GM18868 (cell line): ENCODE data around the gene HSD17B14.
"Not testable (repeated sequence)": the region's sequence is repeated elsewhere in the genome, so short reads cannot be mapped to it uniquely, and the experiment has no call there.

Experiments
- ATAC-seq: cut with Tn5 transposase; IDR thresholded peaks from one replicate; pipeline ENCODE4 v1.9.1; 2021; ENCODE audit warnings: mild to moderate bottlenecking, moderate library complexity; ENCODE audit not compliant: unreplicated experiment

The HSD17B14 gene

DNA sequence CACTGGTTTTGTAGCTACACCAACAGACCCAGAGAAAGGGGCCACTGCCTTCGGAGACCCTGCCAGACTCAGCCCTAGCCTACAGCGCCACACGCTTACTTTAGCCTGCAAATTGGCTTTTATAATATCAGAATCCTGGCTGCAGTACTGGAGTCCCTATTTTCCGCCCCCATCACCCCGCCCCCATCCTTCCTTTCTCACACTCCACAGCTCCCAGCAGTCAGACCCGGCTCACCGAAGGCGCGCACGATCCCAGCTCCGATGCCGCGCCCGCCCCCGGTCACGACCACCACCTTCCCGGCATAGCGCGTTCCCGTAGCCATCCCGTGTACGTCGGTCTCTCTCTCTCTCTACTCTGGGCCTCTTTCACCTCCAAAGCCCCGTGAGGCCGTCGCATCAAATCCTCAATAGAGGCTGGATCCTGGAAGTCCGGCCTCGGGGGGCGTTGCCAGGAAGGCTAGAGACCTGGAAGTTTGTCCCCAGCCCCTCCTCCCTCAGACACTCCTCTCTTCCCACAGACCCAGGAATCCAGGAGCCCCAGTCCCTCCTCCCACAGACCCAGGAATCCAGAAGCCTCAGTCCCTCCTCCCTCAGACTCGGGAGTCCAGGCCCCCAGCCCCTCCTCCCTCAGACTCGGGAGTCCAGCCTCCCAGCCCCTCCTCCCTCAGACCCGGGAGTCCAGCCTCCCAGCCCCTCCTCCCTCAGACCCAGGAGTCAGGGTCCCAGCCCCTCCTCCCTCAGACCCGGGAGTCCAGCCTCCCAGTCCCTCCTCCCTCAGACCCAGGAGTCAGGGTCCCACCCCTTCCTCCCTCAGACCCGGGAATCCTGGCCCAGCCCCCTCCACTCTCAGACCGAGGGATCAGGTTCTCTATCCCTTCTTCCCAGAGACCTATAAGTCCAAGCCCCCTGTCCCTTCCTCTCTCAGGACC, at the start of gene HSD17B14:
Gene HSD17B14 (minus strand): TSS at position 403 of the 929 bp plus-strand sequence. CDS start 80 bp downstream, at position 323.
- ATAC-seq = no peak

DNA sequence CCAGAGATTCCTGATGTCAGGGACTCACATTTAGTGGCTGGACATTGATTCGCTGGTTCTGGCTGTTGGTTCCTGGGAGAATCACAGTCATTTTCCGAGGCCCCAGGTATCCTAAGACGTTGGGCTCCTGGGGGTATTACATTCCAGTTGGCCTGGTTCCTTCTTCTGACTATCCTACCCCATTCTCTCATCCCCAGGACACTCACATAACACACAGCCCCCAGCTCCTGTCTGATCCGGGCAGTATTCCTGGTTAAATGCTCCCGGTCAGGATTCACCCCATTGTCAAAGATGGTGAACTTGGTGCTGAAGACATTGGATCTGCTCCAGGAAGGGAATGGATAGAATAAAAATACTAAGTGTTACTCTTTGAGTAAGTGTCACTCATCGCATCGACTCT, 47.4 kb upstream of the HSD17B14 start:
- no peak for ATAC-seq

DNA sequence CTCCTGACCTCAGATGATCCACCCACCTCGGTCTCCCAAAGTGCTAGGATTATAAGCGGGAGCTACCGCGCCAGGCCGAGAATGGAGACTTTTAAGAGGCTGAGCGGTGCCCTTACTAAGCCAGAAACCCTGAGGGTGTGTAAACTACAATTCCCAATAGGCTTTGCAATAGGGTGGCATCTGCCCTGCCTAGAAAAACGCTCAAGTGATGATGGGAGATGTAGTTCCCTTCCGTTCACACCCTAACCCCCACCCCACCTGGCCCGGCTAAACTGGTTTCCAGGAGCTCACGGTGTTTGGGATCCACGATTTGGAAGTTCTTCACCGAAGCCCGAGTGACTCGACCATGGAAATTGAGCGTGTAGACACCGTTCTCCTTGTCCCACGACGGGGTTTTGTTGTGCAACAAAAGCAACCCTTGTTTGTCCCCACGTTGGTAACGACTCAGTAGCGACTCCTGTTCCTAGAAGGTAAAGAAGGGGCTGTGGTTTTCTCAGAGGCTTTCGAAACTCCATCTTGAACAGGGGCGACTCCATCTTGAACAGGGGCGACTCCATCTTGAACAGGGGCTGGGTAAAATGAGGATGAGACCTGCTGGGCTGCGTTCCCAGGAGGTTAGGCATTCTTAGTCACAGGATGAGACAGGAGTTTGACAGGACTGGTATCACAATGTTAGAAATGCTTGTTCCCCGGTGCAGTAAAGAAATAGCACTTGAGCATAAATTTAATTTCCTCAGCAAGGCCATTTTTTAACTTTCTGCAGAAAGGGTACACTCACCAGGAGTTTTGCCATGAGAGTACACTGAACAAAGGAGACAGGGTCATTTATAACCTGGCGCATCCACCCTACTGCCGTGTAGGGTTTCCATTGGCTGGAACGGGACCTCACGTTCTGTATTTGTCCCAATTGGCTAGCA, 45.7 kb upstream of the HSD17B14 start:
- no peak for ATAC-seq

DNA sequence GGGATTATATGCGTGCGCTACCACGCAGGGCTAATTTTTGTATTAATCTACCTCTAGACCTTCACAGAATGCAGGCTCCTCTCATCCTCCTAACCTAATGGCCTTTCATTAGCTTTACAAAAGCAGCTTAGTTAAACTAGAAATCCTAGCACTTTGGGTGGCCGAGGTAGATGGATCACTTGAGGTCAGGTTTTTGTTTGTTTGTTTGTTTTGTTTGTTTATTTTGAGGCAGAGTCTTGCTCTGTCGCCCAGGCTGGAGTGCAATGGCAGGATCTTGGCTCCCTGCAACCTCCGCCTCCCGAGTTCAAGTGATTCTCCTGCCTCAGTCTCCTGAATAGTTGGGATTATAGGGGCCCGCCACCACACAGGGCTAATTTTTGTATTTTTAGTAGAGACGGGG, 43.4 kb upstream of the HSD17B14 start:
- not testable (repeated sequence) for ATAC-seq

DNA sequence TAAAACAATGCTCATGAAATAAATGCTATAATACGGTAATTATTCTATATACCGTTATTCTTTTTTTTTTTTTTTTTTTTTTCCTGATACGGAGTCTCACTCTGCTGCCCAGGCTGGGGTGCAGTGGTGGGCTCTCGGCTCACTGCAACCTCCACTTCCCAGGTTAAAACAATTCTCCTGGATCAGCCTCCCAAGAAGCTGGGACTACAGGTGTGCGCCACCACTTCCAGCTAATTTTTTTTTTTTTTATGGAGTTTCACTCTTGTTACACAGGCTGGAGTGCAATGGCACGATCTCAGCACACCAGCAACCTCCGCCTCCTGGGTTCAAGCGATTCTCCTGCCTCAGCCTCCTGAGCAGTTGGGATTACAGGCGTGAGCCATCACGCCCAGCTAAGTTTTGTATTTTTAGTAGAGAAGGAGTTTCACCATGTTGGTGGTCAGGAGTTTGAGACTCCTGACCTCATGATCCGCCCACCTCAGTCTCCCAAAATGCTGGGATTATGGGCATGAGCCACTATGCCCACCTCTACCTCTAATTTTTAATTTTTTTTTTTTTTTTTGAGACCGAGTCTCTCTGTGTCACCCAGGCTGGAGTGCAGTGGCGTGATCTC, 42.8 kb upstream of the HSD17B14 start:
- ATAC-seq = no peak

DNA sequence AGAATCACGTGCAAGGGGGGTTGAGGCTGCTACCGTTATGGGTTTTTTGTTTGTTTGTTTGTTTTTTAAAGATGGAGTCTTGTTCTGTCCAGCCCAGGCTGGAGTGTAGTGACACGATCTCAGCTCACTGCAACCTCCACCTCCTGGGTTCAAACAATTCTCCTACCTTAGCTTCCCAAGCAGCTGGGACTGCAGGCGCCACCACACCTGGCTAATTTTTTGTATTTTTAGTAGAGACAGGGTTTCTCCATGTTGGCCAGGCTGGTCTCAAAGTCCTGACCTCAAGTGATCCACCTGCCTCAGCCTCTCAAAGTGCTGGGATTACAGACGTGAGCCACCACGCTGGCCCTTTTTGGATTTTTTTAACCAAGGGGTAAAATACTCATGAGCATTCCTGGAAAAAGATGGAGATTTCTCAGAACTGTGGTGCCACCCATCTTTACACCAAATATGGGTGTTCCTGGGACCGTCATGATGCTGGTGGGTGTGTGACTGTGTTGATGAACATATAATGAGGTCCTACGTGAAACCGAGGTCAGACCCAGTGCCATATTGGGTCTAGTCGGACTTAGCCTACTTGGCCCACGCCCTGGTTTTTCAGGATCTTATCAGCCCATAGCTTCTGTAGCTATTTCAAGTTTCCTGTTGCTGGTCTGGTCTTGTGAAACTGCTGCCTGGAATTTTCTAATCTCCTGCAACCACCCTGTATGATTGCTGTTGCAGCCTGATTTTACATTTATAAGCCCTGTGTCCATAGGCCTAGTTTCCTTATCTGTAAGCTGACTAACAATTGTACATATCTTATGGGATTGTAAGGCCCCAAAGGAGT, 42.1 kb upstream of the HSD17B14 start:
- no peak for ATAC-seq

DNA sequence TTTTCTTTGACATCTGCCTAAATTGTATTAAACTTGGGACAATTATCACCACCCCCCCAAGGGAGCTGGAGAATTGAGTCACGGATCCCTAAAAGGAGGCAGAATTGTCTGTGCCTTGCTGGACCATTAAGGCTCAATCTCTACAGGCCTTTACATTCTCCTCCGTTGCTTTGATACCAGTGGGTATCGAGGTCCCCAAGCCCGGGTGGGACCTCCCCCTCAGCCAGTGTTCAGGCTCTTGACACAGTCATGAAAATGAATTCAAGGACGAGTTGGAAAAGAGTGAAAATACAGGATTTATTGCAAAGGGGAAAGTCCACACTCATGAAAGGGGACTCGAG, 41.5 kb upstream of the HSD17B14 start:
- ATAC-seq = no peak

DNA sequence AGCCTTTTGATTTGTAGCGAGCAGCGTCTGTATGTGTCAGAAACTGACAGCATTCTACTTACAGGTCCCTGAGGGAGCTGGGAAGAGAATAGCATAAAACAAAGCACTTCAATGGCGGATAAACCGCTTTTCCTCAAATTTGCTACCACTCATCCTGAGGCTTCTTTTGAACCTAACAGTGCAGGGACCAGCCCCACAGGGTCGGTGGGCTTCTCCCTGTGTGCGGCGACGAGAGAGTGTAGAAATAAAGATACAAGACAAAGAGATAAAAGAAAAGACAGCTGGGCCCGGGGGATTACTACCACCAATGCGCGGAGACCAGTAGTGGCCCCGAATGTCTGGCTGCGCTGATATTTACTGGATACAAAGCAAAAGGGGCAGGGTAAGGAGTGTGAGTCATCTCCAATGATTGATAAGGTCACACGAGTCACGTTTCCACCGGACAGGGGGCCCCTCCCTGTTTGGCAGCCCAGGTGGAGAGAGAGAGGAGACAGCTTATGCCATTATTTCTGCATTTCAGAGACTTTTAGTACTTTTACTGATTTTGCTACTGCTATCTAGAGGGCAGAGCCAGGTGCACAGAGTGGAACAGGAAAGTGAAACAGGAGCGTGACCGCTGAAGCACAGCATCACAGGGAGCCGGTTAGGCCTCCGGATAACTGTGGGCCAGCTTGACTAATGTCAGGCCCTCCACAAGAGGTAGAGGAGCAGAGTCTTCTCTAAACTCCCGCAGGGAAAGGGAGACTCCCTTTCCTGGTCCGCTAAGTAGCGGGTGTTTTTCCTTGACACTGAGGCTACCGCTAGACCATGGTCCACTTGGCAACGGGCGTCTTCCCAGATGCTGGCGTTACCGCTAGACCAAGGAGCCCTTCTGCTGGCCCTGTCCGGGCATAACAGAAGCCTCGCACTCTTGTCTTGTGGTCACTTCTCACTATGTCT, 40.0 kb upstream of the HSD17B14 start:
- not testable (repeated sequence) for ATAC-seq

DNA sequence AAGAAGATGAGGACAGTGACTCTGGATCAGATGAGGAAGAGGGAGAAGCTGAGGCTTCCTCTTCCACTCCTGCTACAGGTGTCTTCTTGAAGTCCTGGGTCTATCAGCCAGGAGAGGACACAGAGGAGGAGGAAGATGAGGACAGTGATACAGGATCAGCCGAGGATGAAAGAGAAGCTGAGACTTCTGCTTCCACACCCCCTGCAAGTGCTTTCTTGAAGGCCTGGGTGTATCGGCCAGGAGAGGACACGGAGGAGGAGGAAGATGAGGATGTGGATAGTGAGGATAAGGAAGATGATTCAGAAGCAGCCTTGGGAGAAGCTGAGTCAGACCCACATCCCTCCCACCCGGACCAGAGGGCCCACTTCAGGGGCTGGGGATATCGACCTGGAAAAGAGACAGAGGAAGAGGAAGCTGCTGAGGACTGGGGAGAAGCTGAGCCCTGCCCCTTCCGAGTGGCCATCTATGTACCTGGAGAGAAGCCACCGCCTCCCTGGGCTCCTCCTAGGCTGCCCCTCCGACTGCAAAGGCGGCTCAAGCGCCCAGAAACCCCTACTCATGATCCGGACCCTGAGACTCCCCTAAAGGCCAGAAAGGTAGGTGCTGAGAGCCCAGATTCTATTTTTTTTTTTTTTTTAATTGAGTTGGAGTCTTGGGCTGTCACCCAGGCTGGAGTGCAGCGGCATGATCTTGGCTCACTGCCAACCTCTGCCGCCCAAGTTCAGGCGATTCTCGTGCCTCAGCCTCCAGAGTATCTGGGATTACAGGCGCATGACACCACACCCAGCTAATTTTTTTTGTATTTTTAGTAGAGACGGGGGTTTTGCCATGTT, 38.2 kb upstream of the HSD17B14 start:
- no peak for ATAC-seq

DNA sequence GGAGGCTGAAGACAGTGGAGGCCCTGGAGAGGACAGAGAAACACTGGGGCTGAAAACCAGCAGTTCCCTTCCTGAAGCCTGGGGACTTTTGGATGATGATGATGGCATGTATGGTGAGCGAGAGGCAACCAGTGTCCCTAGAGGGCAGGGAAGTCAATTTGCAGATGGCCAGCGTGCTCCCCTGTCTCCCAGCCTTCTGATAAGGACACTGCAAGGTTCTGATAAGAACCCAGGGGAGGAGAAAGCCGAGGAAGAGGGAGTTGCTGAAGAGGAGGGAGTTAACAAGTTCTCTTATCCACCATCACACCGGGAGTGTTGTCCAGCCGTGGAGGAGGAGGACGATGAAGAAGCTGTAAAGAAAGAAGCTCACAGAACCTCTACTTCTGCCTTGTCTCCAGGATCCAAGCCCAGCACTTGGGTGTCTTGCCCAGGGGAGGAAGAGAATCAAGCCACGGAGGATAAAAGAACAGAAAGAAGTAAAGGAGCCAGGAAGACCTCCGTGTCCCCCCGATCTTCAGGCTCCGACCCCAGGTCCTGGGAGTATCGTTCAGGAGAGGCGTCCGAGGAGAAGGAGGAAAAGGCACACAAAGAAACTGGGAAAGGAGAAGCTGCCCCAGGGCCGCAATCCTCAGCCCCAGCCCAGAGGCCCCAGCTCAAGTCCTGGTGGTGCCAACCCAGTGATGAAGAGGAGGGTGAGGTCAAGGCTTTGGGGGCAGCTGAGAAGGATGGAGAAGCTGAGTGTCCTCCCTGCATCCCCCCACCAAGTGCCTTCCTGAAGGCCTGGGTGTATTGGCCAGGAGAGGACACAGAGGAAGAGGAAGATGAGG, 37.4 kb upstream of the HSD17B14 start:
- ATAC-seq = no peak

DNA sequence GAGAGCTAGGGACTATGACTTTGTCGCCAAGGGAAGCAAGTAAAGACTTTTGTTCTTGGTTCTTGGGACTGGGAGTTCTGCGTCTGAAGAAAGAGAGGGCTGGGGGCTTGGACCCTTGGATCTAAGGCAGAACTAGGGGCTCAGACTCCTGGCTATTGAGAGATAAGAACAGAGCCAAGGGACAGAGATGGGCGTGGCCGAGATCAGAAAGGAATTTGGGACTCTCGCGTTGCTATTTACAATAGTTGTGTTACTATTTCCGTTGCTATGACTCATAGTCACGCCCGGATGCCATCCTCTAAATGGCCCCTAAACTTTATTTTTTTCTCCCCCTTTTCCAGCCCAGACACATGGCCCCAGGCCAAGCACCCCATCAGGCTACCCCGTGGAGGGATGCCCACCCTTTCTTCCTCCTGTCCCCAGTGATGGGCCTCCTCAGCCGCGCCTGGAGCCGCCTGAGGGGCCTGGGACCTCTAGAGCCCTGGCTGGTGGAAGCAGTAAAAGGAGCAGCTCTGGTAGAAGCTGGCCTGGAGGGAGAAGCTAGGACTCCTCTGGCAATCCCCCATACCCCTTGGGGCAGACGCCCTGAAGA, 36.7 kb upstream of the HSD17B14 start:
- ATAC-seq = no peak

DNA sequence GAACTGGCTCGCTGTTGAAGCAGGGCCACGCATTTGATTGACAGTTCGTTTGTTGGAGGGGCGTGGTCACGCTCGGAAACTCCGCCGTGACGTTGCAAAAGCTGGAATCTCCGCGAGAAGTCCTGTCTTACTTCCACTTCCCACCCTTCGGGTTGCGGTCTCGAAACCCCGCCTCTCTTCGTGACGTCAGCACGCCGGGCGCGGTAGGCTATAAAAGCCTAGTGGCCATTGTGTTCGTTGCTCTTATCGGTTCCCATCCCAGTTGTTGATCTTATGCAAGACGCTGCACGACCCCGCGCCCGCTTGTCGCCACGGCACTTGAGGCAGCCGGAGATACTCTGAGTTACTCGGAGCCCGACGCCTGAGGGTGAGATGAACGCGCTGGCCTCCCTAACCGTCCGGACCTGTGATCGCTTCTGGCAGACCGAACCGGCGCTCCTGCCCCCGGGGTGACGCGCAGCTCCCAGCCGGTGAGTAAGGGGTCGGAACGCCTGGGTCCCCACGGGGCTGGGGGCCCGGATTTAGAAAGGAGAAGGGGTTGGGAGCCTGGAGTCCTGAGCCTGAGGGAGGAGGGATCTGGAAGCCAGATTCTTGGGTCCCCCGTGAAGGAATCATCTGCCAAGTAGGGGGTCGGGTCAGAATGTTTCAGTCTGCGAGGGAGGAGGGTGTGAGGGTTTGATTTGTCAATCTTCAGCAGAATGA, 36.0 kb upstream of the HSD17B14 start, which contains the start of gene PPP1R15A:
Gene PPP1R15A (plus strand): TSS at position 240 of the 702 bp plus-strand sequence. CDS start 813 bp downstream, outside the sequence.
- peak; percentile 34 for ATAC-seq

DNA sequence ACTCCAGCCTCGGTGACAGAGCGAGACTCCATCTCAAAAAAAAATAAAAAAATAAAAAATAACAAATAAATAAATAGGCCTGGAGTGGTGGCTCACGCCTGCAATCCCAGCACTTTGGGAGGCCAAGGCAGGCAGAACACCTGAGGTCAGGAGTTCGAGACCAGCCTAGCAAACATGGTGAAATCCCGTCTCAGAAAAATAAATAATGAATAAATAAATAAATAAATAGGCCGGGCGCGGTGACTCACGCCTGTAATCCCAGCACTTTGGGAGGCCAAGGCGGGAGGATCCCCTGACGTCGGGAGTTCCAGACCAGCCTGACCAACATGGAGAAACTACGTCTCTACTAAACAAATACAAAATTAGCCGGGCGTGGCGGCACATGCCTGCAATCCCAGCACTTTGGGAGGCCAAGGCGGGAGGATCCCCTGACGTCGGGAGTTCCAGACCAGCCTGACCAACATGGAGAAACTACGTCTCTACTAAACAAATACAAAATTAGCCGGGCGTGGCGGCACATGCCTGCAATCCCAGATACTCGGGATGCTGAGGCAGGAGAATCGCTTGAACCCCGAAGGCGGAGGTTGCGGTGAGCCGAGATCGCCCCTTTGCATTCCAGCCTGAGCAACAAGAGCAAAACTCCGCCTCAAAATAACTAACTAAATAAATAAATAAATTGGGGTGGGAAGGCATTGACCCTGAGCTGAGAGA, 35.3 kb upstream of the HSD17B14 start:
- ATAC-seq = not testable (repeated sequence)

DNA sequence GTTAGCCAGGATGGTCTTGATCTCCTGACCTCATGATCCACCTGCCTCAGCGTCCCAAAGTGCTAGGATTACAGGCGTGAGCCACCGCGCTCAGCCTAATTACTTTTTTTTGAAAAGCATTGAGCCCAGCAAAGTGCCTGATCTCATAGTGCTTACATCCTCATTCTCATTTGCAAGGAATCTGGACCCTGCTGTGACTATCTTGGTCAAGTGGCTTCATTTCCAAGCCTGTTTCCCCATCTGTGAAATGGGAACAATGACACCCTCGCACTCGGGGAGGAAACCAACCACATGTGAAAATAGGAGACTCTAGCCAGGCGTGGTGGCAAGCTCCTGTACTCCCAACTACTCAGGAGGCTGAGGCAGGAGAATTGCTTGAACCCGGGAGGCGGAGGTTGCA, 33.8 kb upstream of the HSD17B14 start:
- no peak for ATAC-seq

DNA sequence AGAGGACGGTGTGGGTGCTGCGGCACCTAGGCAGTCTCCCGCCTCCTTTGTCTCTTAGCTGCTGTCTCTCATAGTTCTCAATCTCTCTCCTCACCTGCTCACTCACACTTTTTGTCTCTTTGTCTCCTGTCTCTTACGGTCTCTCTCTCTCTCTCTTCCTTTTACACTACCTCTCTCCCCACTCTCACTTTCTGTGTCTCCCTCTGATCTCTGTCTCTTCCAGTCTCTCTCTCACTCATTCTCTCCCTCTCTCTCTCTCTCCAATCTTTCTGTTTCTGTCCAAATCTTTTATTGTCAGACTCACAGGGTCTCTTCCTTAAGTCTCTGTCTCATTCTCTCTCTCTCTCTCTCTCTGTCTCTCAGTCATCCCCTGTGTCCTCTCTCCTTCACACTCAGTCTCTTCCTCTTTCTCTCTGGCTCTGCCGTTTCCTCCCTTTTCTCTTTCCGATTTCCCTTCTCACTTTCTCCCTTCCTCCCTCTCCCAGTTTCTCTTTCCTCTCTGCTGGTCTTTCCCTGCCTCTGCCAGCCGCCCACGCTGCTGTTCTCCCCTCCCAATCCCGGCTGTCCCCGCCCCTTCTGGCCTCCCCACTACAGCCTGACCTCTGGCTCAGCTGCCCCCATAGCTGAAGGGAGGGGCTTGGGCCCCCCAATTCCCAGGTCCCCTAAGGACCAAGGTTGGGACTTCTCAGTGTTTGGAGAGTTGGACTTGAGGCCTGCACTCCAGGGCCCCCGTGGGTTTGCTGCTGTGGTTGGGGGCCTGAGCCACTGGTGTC, 32.0 kb upstream of the HSD17B14 start, which contains the start of gene PLEKHA4:
Gene PLEKHA4 (minus strand): TSS at position 504 of the 773 bp plus-strand sequence. CDS start 997 bp downstream, outside the sequence.
- ATAC-seq = no peak
